ENCODE data around the gene ATPAF2.

The ATPAF2 gene

GRCh38 chr17:17985153-17985552, 53.8 kb downstream of the ATPAF2 start:
- no peak for DNase-seq

- DNase-seq, result no peak
Observed at GRCh38 chr17:17983776-17984175, 55.2 kb downstream of the ATPAF2 start.

- no peak for DNase-seq
Observed at GRCh38 chr17:17983376-17983775, 55.6 kb downstream of the ATPAF2 start.

GRCh38 chr17:17982801-17983200, 56.2 kb downstream of the ATPAF2 start:
- DNase-seq, result no peak

GRCh38 chr17:17981330-17981729, 57.6 kb downstream of the ATPAF2 start:
- no peak for DNase-seq

- no peak for DNase-seq
Observed at GRCh38 chr17:17979778-17980177, 59.2 kb downstream of the ATPAF2 start.

GRCh38 chr17:17978481-17979424, 60.2 kb downstream of the ATPAF2 start:
- DNase-seq, result no peak

- no peak for DNase-seq
Observed at GRCh38 chr17:17976931-17977570, 61.9 kb downstream of the ATPAF2 start.

GRCh38 chr17:17975436-17975835, 63.5 kb downstream of the ATPAF2 start:
- DNase-seq, result no peak

- DNase-seq, result no peak
Observed at GRCh38 chr17:17972952-17973254, 66.1 kb downstream of the ATPAF2 start.

GRCh38 chr17:17972126-17972951, 66.6 kb downstream of the ATPAF2 start, which contains the start of the genes DRC3 and TOM1L2:
Gene DRC3 (plus strand): TSS chr17:17972862. CDS start chr17:17977599, 4,737 bp downstream.
Gene TOM1L2 (minus strand): TSS chr17:17972400. CDS start chr17:17972313, 87 bp downstream.
- peak; percentile 100 for DNase-seq

- DNase-seq, result no peak
Observed at GRCh38 chr17:17971431-17972125, 67.4 kb downstream of the ATPAF2 start.

- DNase-seq, result no peak
Observed at GRCh38 chr17:17970699-17971430, 68.1 kb downstream of the ATPAF2 start.

All from NCI-H2171 treated with DMSO at 0.1 percent for 48 hours (cell line).